Smooth muscle cell (in vitro differentiated cells): Measurements from ENCODE around the gene CDX1. TPM values are rescaled to one million over a fixed set of nuclear protein-coding genes. Genes with fewer than 3 reads are reported as not detected.
A peak's percentile ranks its signal among the peaks of the same experiment; 100 is the strongest.

ENCODE experiments used
- DNase-seq: peaks from one replicate; lab custom pipeline; 2025; ENCODE audit not compliant: unreplicated experiment; lab: John Stamatoyannopoulos, UW
- H2AFZ ChIP-seq: fragments of 200-600 bp; sonication (generic); 2 replicates; pipeline ENCODE4 v1.6.0; 2016; ENCODE audit warnings: antibody characterized with exemption, low read depth, mild to moderate bottlenecking
- H3F3A ChIP-seq: fragments of 200-600 bp; sonication (generic); 2 replicates; pipeline ENCODE4 v1.6.0; 2017; ENCODE audit warnings: antibody characterized with exemption, low read depth
- H3K27ac ChIP-seq: fragments of 200-600 bp; sonication (generic); 2 replicates; pipeline ENCODE4 v1.5.1; 2016; ENCODE audit warnings: low read depth, mild to moderate bottlenecking
- H3K27me3 ChIP-seq: fragments of 200-600 bp; sonication (generic); 2 replicates; pipeline ENCODE4 v1.6.1; 2016; ENCODE audit warnings: low read depth, mild to moderate bottlenecking
- H3K36me3 ChIP-seq: fragments of 200-600 bp; sonication (generic); 2 replicates; pipeline ENCODE4 v1.5.1; 2016; ENCODE audit warnings: low read depth
- H3K4me1 ChIP-seq: fragments of 200-600 bp; sonication (generic); 2 replicates; pipeline ENCODE4 v1.5.1; 2016; ENCODE audit warnings: low read depth
- H3K4me2 ChIP-seq: fragments of 200-600 bp; sonication (generic); 2 replicates; pipeline ENCODE4 v1.6.0; 2016; ENCODE audit warnings: mild to moderate bottlenecking
- H3K4me3 ChIP-seq: fragments of 200-600 bp; sonication (generic); 2 replicates; pipeline ENCODE4 v1.5.1; 2016; ENCODE audit warnings: mild to moderate bottlenecking
- H3K79me2 ChIP-seq: fragments of 200-600 bp; sonication (generic); 2 replicates; pipeline ENCODE4 v1.6.0; 2016; ENCODE audit warnings: low read depth, mild to moderate bottlenecking
- H3K9ac ChIP-seq: fragments of 200-600 bp; sonication (generic); 2 replicates; pipeline ENCODE4 v1.6.0; 2016; ENCODE audit warnings: low read depth
- H3K9me3 ChIP-seq: fragments of 200-600 bp; sonication (generic); replicated peaks from 2 replicates; pipeline ENCODE4 v1.5.1; 2016; ENCODE audit warnings: low read depth
- H4K20me1 ChIP-seq: fragments of 200-600 bp; sonication (generic); 2 replicates; pipeline ENCODE4 v1.6.0; 2016; ENCODE audit warnings: low read depth
- WGBS: methylation state at CpG from one replicate; pipeline ENCODE4 v1.1.7; 2016; ENCODE audit warnings: low lambda C conversion rate; 5-methylcytosine and 5-hydroxymethylcytosine counted together
- polyA plus RNA-seq: library from polyadenylated mRNA; unstranded; fragments of >200 nt; fragmentation: Nextera tagmentation; extraction: Ambion mirVana; gene quantifications from 2 replicates; pipeline ENCODE4 v1.2.1, GENCODE V29; 2016
- total RNA-seq: library from RNA; depleted of rRNA; stranded (reverse); fragments of >200 nt; gene quantifications from 2 replicates; pipeline ENCODE4 v1.2.3, GENCODE V29; 2014
- TF ChIP-seq, protein P1 (sequence below): fragments of 200-600 bp; sonication (generic); IDR thresholded peaks from 2 replicates; pipeline ENCODE4 v1.5.1; 2017; ENCODE audit warnings: borderline replicate concordance, mild to moderate bottlenecking, antibody characterized with exemption; ENCODE audit not compliant: insufficient read depth, poor library complexity, severe bottlenecking

CDX1 gene
- total and polyA plus RNA-seq, 2 experiments from 2014 or later, result 1.4 to 5.0 TPM

GRCh38 chr5:150139334-150139733 is 27.2 kb upstream of the CDX1 start:
- Histone ChIP-seq H3K79me2 (peaks cover 47% of the 10 kb centered on the region), H3K9ac (peak overlapping the region; percentile 96), H3K9me3 (no peaks in the 10 kb centered on the region), H3K4me1 (peaks cover 77% of the 10 kb centered on the region), H3K27me3 (no peaks in the 10 kb centered on the region), H3F3A (peaks cover 40% of the 10 kb centered on the region), H4K20me1 (no peaks in the 10 kb centered on the region), H3K36me3 (no peaks in the 10 kb centered on the region), H3K4me2 (peak overlapping the region; percentile 76), H3K27ac (peak overlapping the region; percentile 100), H2AFZ (no peak overlapping the region), H3K4me3 (no peak overlapping the region)
- TF ChIP-seq, protein P1, sequence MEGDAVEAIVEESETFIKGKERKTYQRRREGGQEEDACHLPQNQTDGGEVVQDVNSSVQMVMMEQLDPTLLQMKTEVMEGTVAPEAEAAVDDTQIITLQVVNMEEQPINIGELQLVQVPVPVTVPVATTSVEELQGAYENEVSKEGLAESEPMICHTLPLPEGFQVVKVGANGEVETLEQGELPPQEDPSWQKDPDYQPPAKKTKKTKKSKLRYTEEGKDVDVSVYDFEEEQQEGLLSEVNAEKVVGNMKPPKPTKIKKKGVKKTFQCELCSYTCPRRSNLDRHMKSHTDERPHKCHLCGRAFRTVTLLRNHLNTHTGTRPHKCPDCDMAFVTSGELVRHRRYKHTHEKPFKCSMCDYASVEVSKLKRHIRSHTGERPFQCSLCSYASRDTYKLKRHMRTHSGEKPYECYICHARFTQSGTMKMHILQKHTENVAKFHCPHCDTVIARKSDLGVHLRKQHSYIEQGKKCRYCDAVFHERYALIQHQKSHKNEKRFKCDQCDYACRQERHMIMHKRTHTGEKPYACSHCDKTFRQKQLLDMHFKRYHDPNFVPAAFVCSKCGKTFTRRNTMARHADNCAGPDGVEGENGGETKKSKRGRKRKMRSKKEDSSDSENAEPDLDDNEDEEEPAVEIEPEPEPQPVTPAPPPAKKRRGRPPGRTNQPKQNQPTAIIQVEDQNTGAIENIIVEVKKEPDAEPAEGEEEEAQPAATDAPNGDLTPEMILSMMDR, result no peak
- 30% methylated on average over 6 of the region's 6 CpGs for WGBS
- no peak for DNase-seq

DNA sequence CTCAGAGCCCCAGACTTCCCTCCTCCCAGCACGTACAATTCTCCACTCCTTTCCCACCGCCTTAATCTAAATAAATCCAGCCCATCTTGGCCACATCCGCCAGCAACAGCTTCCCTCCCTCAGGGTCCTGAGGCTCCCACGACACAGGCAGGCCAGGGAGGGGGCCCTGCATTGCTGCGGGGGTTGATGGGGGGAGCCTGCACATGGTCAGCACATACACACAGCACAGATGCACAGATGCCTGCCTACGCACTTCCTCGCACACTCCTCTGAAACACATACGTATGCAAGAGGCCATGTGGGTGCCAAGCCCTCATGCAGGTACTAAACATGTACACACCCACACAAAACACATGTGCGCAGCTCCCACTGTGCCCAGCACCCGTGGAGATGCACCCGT is 25.7 kb upstream of the CDX1 start:
- WGBS, result 37% methylated on average over 11 of the region's 11 CpGs

GRCh38 chr5:150141544-150142184 is 24.9 kb upstream of the CDX1 start:
- peaks cover 45% of the 10 kb centered on the region for H3F3A ChIP-seq
- no peaks in the 10 kb centered on the region for H3K9me3 ChIP-seq
- H3K9ac ChIP-seq, result peak overlapping the region; percentile 77
- H3K27me3 ChIP-seq, result no peaks in the 10 kb centered on the region
- H3K4me1 ChIP-seq, result peaks cover 82% of the 10 kb centered on the region
- no peak overlapping the region for H3K4me3 ChIP-seq
- peak overlapping the region; percentile 100 for H3K27ac ChIP-seq
- no peak overlapping the region for H2AFZ ChIP-seq
- H4K20me1 ChIP-seq, result peaks cover 9% of the 10 kb centered on the region
- WGBS, result 37% methylated on average over 9 of the region's 9 CpGs
- TF ChIP-seq, protein P1, result no peak
- H3K79me2 ChIP-seq, result peaks cover 46% of the 10 kb centered on the region
- no peaks in the 10 kb centered on the region for H3K36me3 ChIP-seq
- H3K4me2 ChIP-seq, result peak overlapping the region; percentile 76
- no peak for DNase-seq

More for the DNA sequence above, 25.7 kb upstream of the CDX1 start:
- no peak for DNase-seq
- Histone ChIP-seq H2AFZ (no peak overlapping the region), H4K20me1 (peaks cover under 1% of the 10 kb centered on the region), H3K79me2 (peaks cover 43% of the 10 kb centered on the region), H3F3A (peaks cover 38% of the 10 kb centered on the region), H3K9me3 (no peaks in the 10 kb centered on the region), H3K36me3 (no peaks in the 10 kb centered on the region), H3K27me3 (no peaks in the 10 kb centered on the region), H3K4me3 (no peak overlapping the region), H3K4me2 (peak overlapping the region; percentile 76), H3K27ac (peak overlapping the region; percentile 100), H3K4me1 (peaks cover 89% of the 10 kb centered on the region), H3K9ac (peak overlapping the region; percentile 96)
- TF ChIP-seq, protein P1, result no peak
